Spleen (tissue), 11 donors: Measurements from ENCODE around the gene PRKX. TPM values are rescaled to one million over a fixed set of nuclear protein-coding genes. Genes with fewer than 3 reads are reported as not detected.
"Not testable (repeated sequence)": the region's sequence is repeated elsewhere in the genome, so short reads cannot be mapped to it uniquely, and the experiment has no call there.

ENCODE experiments used
- DNase-seq: peaks from one replicate; pipeline ENCODE4 v3.0.0-alpha.2; 2020
- H3K27ac ChIP-seq, 8 donors: fragments of 200-600 bp; sonication (generic) in 7 of 8; 1 replicate in 4 of 8; 2 replicates in 4 of 8; pipeline versions ENCODE4 v1.5.0 to v1.8.0; 2016 to 2021; ENCODE audit warnings: inconsistent platforms in 4 of 8, mild to moderate bottlenecking in 4 of 8, moderate library complexity in 1 of 8
- H3K27me3 ChIP-seq, 7 donors: fragments of 200-600 bp; sonication (generic) in 6 of 7; replicated peaks in 1 of 7; 1 replicate in 4 of 7; 2 replicates in 3 of 7; pipeline versions ENCODE4 v1.5.0 to v1.8.0; 2016 to 2021; ENCODE audit warnings: inconsistent platforms in 3 of 7, mild to moderate bottlenecking in 1 of 7
- H3K36me3 ChIP-seq, 6 donors: fragments of 200-600 bp; sonication (generic) in 5 of 6; 1 replicate in 4 of 6; 2 replicates in 2 of 6; pipeline versions ENCODE4 v1.5.0 to v1.8.0; 2016 to 2021; ENCODE audit warnings: inconsistent platforms in 2 of 6
- H3K4me1 ChIP-seq, 6 donors: fragments of 200-600 bp; sonication (generic) in 5 of 6; 1 replicate in 3 of 6; 2 replicates in 3 of 6; pipeline versions ENCODE4 v1.5.0 to v1.8.0; 2016 to 2021; ENCODE audit warnings: inconsistent platforms in 3 of 6
- H3K4me3 ChIP-seq, 8 donors: fragments of 200-600 bp; sonication (generic) in 7 of 8; 1 replicate in 4 of 8; 2 replicates in 4 of 8; pipeline versions ENCODE4 v1.5.0 to v1.8.0; 2016 to 2021; ENCODE audit warnings: inconsistent platforms in 4 of 8, mild to moderate bottlenecking in 4 of 8, moderate library complexity in 2 of 8
- H3K9me3 ChIP-seq, 8 donors: fragments of 200-600 bp; sonication (generic) in 7 of 8; 1 replicate in 4 of 8; 2 replicates in 4 of 8; pipeline versions ENCODE4 v1.5.0 to v1.8.0; 2016 to 2021; ENCODE audit warnings: inconsistent platforms in 4 of 8
- CTCF ChIP-seq, 11 experiments: fragments of 200-600 bp in 7 of 11; fragments of 450-650 bp in 4 of 11; sonication (generic) in 4 of 11; IDR thresholded peaks in 8 of 11; conservative IDR thresholded peaks in 3 of 11; 1 replicate in 7 of 11; 2 replicates in 4 of 11; pipeline versions ENCODE4 v1.4.0 to v1.8.0; 2016 to 2021; ENCODE audit warnings: antibody characterized with exemption in 11 of 11, inconsistent platforms in 4 of 11, mild to moderate bottlenecking in 1 of 11
- POLR2A ChIP-seq, 3 donors: fragments of 450-650 bp; IDR thresholded peaks; one replicate each; pipeline ENCODE4 v1.5.1; 2017; ENCODE audit warnings: antibody characterized with exemption in 3 of 3, mild to moderate bottlenecking in 1 of 3
- POLR2AphosphoS5 ChIP-seq, 3 donors: sonication (generic); formaldehyde crosslinking; IDR thresholded peaks; one replicate each; pipeline ENCODE4 v1.5.1; 2017; ENCODE audit warnings: antibody characterized with exemption in 3 of 3
- WGBS, 5 donors: extraction: QIAGEN DNeasy Blood & Tissue Kit in 3 of 5; methylation state at CpG; one replicate each; pipeline versions ENCODE4 v1.1.5 to v1.1.7; 2013 to 2018; 5-methylcytosine and 5-hydroxymethylcytosine counted together
- intact Hi-C: fragments of 100-400 bp; cut with DNase I; formaldehyde crosslinking; loops from one replicate; pipeline ENCODE4 v1.15.0; 2023; ENCODE audit warnings: low total_unique reads
- polyA plus RNA-seq, 3 donors: library from polyadenylated mRNA; stranded (reverse); fragments of 200-250 nt; gene quantifications; one replicate each; pipeline ENCODE4 v1.2.1, GENCODE V29; 2013
- total RNA-seq, 7 donors: library from RNA; depleted of rRNA in 3 of 7; stranded (reverse); fragments of >200 nt in 3 of 7; fragmentation: NEBNext Ultra II Directional in 4 of 7; extraction: Animal tissue kit (Norgen Biotek cat#: 25700) in 4 of 7; gene quantifications; one replicate each; pipeline versions ENCODE4 v1.1.0 to v1.2.1, GENCODE V29; 2016 to 2021
- donor health status: healthy with polysubstance abuse.
- donor health status: DM: no; HTN: no; CAD: no; lungs with moderate emphysema.
- donor health status: DM: no; HTN: no; CAD: no.
- donor health status: Bipolar disorder and iron deficiency.
- donor health status: healthy.
- donor health status: DM: no; HTN: no; CAD: no.
- donor health status: DM: yes; HTN: yes; CAD: no.

The PRKX gene
- total and polyA plus RNA-seq, 10 donors = 5.4 to 55.0 (median 35.0) TPM

DNA sequence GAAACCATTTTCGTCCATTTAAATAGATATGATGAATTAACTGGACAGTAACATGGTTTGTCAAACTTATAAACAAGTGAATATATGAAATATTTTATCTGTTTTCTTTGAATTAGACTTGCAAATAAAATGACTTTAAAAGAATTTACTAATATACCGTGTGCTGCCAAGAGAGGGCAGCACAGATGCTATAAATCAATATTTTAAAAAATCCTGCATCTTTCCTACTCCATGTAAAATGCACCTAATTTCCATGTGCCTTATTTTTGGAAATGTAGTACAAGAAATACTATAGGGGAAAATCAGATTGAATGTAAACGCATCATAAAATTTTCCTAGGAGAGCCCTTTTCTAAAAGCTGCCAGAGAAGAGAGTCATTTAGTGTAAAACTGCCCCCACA, 62.2 kb downstream of the PRKX start:
- Histone ChIP-seq H3K27me3 (no peaks in the 10 kb centered on the region), H3K4me1 (no peaks in the 10 kb centered on the region), H3K36me3 (peaks cover 0 to 62% (median 29%) of the 10 kb centered on the region in 6 donors), H3K9me3 (no peaks in the 10 kb centered on the region), H3K27ac (no peak overlapping the region), H3K4me3 (no peak overlapping the region)
- intact Hi-C loops = loop anchor here (5.0 kb wide), 1 partner anchor 161 kb away; no protein-coding TSS in a partner anchor
- TF ChIP-seq POLR2AphosphoS5 (IDR thresholded peaks at IDR 0.05) = no peak
- TF ChIP-seq CTCF (IDR thresholded peaks at IDR 0.05 in 8 of 11, conservative IDR thresholded peaks at IDR 0.05 in 3 of 11) = peak in 9 of 11 experiments; percentile 5 to 58 (median 47)
- WGBS, 5 donors = 36 to 55% (median 51%) methylated on average over 3 of the region's 3 CpGs
- no peak for DNase-seq

DNA sequence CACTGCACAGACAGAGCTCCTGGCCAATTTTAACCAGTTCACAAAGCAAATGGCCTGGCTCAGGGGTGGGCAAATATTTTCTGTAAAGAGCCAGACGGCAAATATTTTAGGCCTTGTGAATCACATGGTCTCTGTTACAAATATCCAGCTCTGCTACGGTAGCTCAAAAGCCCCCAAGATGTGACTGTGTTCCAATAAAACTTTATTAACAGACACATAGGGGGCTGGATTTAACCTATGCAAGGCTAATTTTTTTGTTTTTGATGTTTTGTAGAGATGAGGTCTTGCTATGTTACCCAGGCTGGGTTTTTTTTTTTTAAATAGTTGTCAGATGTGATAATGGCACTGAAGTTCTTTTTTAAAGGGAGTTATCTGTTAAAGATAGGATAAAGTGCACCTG, 65.4 kb downstream of the PRKX start:
- peaks cover 0 to 56% (median 20%) of the 10 kb centered on the region in 6 donors for H3K36me3 ChIP-seq
- no peaks in the 10 kb centered on the region for H3K4me1 ChIP-seq
- no peak for DNase-seq
- no peaks in the 10 kb centered on the region for H3K27me3 ChIP-seq
- no peak overlapping the region for H3K27ac ChIP-seq
- no peak overlapping the region for H3K4me3 ChIP-seq
- TF ChIP-seq CTCF (IDR thresholded peaks at IDR 0.05 in 8 of 11, conservative IDR thresholded peaks at IDR 0.05 in 3 of 11) (no peak), POLR2A (IDR thresholded peaks at IDR 0.05) (no peak), POLR2AphosphoS5 (IDR thresholded peaks at IDR 0.05) (no peak)
- intact Hi-C loops = no loop called here
- WGBS, 5 donors = 96 to 100% (median 99%) methylated on average over 2 of the region's 2 CpGs
- peaks cover 0 to 5% (median 0%) of the 10 kb centered on the region in 8 donors for H3K9me3 ChIP-seq

DNA sequence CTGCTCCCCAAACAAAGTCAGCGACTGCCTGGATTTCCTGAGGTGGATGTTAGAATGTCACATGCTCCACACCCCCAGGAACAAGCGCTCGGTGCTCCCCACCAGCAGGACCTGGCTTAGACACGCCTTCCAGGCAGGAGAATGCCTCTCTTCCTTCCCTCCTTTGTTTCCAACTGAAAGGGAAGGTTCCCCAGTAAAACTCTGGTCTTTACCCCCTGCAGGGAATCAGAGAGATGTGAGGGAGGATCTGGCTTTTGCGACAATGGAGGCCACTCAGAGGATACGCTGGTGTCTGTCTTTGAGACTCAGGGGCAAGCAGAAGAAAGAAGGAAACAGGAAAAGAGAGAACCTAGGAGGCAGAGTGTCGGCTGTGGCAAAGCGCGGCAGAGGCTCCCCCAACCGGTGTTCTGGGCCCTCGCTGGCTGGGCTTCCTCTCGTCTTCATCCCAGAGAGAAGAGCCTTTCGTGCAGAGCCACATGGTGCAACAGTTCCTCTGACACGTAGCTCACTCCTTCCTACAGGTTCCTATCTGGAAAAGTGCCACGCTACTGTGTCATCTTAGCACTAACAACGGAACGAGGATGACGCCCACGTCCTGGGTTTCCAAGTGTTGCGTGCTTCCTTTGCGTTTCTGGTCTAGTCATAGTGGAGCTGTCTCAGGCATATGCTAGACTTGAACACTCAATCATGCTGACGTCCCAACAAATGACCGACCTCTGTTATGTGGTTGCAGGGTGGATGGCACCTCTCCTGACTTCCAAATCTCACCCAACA, 73.4 kb downstream of the PRKX start:
- H3K4me1 ChIP-seq, H3K9me3 ChIP-seq, H3K27me3 ChIP-seq, intact Hi-C loops, H3K27ac ChIP-seq, DNase-seq, H3K4me3 ChIP-seq: not testable (repeated sequence)
- WGBS, 5 donors = 57 to 86% (median 71%) methylated on average over 11 to 23 of the region's 23 CpGs
- peaks cover 0 to 58% (median 16%) of the 10 kb centered on the region in 6 donors for H3K36me3 ChIP-seq

GRCh38 chrX:3639236-3639635, 74.2 kb downstream of the PRKX start:
- H3K36me3 ChIP-seq = peaks cover 0 to 54% (median 16%) of the 10 kb centered on the region in 6 donors
- DNase-seq = no peak
- H3K4me1 ChIP-seq = no peaks in the 10 kb centered on the region
- 82 to 97% (median 88%) methylated on average over 1 to 2 of the region's 2 CpGs; no CpG with 5 or more reads in 2 of the 5 donors for WGBS, 5 donors
- peaks cover 0 to 5% (median 0%) of the 10 kb centered on the region in 8 donors for H3K9me3 ChIP-seq
- no peak overlapping the region for H3K4me3 ChIP-seq
- no peak for TF ChIP-seq POLR2A (IDR thresholded peaks at IDR 0.05)
- no peak for TF ChIP-seq POLR2AphosphoS5 (IDR thresholded peaks at IDR 0.05)
- H3K27me3 ChIP-seq = no peaks in the 10 kb centered on the region
- no peak overlapping the region for H3K27ac ChIP-seq
- intact Hi-C loops = no loop called here

DNA sequence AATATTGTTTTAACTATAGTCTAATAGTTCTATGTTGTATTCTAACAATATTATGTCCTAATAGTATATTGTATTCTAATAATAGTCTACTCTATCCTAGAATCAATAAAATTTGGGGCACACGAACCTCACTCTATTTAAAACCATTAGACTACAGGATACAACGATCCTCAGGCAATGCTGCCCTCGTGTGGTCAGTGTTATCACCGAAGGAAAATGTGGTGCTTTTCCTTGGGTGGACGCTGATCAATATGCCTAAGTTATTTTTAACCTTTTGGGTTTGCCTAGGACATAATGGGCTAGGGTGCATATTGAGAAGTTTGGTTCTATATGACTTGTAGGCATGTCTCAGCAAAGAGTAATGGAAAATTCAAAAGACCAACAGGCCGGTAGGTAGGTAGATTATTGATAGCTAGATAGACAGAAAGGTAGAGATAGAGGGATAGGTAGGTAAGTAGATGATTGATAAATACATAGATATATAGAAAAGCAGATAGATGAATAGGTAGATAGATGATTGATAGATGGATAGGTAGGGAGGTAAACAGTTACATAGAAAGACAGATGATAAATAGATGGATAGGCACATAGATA, 75.1 kb downstream of the PRKX start:
- no peak for DNase-seq
- intact Hi-C loops = no loop called here
- WGBS, 5 donors = 17 to 25% (median 19%) methylated on average over 6 of the region's 6 CpGs

More for the DNA sequence above, 75.1 kb downstream of the PRKX start:
- no peak for TF ChIP-seq POLR2A (IDR thresholded peaks at IDR 0.05)
- TF ChIP-seq CTCF (IDR thresholded peaks at IDR 0.05 in 8 of 11, conservative IDR thresholded peaks at IDR 0.05 in 3 of 11) = peak in 9 of 11 experiments; percentile 22 to 59 (median 49)
- H3K9me3 ChIP-seq = peaks cover 0 to under 1% (median 0%) of the 10 kb centered on the region in 8 donors
- no peaks in the 10 kb centered on the region for H3K27me3 ChIP-seq
- H3K4me3 ChIP-seq = no peak overlapping the region
- no peaks in the 10 kb centered on the region for H3K4me1 ChIP-seq
- H3K27ac ChIP-seq = no peak overlapping the region
- H3K36me3 ChIP-seq = peaks cover 0 to 54% (median 11%) of the 10 kb centered on the region in 6 donors
